Panc1 (cell line): ENCODE measurements around the gene NPTX1. TPM values are rescaled to one million over a fixed set of nuclear protein-coding genes. Genes with fewer than 3 reads are reported as not detected.

Experiments
- ATAC-seq: fragments of 200-7000 bp; cut with Tn5 transposase; 2 replicates; pipeline ENCODE4 v1.9.1; 2020; ENCODE audit warnings: mild to moderate bottlenecking, moderate library complexity
- BruUV-seq: library from RNA; stranded (reverse); fragments of 400-500 nt; replicated peaks from 2 replicates; lab custom pipeline; 2021; lab: Mats Ljungman, UMichigan
- CTCF ChIA-PET: fragments of 300-600 bp; sonication (Branson Sonifier 250); formaldehyde crosslinking; loops from one replicate; lab custom pipeline; 2022; ENCODE audit warnings: antibody characterized with exemption; lab: Charles Lee
- POLR2A ChIA-PET: fragments of 300-600 bp; sonication (Branson Sonifier 250); formaldehyde crosslinking; loops from one replicate; lab custom pipeline; 2022; ENCODE audit warnings: antibody characterized with exemption; lab: Charles Lee
- DNase-seq: peaks from one replicate; pipeline ENCODE4 v3.0.0-alpha.2; 2010; ENCODE audit warnings: low read depth, low spot score
- H3K27ac ChIP-seq: 2 replicates; pipeline ENCODE4 v1.5.1; 2011; ENCODE audit warnings: mild to moderate bottlenecking, low read length, inconsistent platforms
- H3K27me3 ChIP-seq: fragments of 200-500 bp; sonication (Bioruptor generic); 2 replicates; pipeline ENCODE4 v1.6.0; 2014; ENCODE audit warnings: low read length, inconsistent platforms; ENCODE audit not compliant: control insufficient read depth, insufficient read depth
- H3K36me3 ChIP-seq: fragments of 200-500 bp; sonication (Bioruptor generic); 2 replicates; pipeline ENCODE4 v1.5.1; 2014; ENCODE audit warnings: inconsistent platforms, mild to moderate bottlenecking, low read length, moderate library complexity; ENCODE audit not compliant: control insufficient read depth, insufficient read depth
- H3K4me1 ChIP-seq: 2 replicates; pipeline ENCODE4 v1.5.1; 2011; ENCODE audit warnings: inconsistent platforms, mild to moderate bottlenecking, low read length, moderate library complexity; ENCODE audit not compliant: control insufficient read depth, insufficient read depth
- H3K4me3 ChIP-seq, 2 experiments: 2 replicates each; pipeline ENCODE4 v1.5.1; 2011 to 2012; ENCODE audit warnings: low read depth in 2 of 2, low read length in 2 of 2, mild to moderate bottlenecking in 2 of 2, inconsistent platforms in 1 of 2, moderate library complexity in 1 of 2
- H3K9me3 ChIP-seq: fragments of 200-500 bp; sonication (Bioruptor generic); 2 replicates; pipeline ENCODE4 v1.5.1; 2014; ENCODE audit warnings: low read depth, mild to moderate bottlenecking, inconsistent platforms, low read length, moderate library complexity; ENCODE audit not compliant: control insufficient read depth, insufficient read depth
- CTCF ChIP-seq: fragments of 450-650 bp; IDR thresholded peaks from 2 replicates; pipeline ENCODE4 v1.5.1; 2017; ENCODE audit warnings: mild to moderate bottlenecking
- POLR2AphosphoS5 ChIP-seq: IDR thresholded peaks from 2 replicates; pipeline ENCODE4 v1.6.1; 2012; ENCODE audit warnings: mild to moderate bottlenecking, low read depth, low read length, moderate library complexity
- REST ChIP-seq, 2 experiments: IDR thresholded peaks; 2 replicates each; pipeline ENCODE4 v1.6.1; 2011 to 2012; ENCODE audit warnings: low read depth in 2 of 2, control low read depth in 1 of 2, low read length in 1 of 2, mild to moderate bottlenecking in 1 of 2, moderate library complexity in 1 of 2; ENCODE audit not compliant: insufficient read depth in 1 of 2
- SIN3A ChIP-seq: IDR thresholded peaks from 2 replicates; pipeline ENCODE4 v1.6.1; 2012; ENCODE audit warnings: low read depth, mild to moderate bottlenecking, low read length, moderate library complexity, borderline replicate concordance; ENCODE audit not compliant: insufficient read depth
- TCF7L2 ChIP-seq: IDR thresholded peaks from 2 replicates; pipeline ENCODE4 v1.6.1; 2011; ENCODE audit warnings: mild to moderate bottlenecking, low read depth, low read length, inconsistent platforms
- in situ Hi-C: cut with HindIII; loops from 2 replicates; pipeline ENCODE4 v1.10.0; 2016; ENCODE audit warnings: low sequenced_read_pairs, low pct_unique_long_range_greater_than_20kb
- intact Hi-C: fragments of 100-400 bp; cut with micrococcal nuclease; formaldehyde crosslinking; loops from one replicate; pipeline ENCODE4 v1.10.0; 2022; ENCODE audit not compliant: unreplicated experiment
- total RNA-seq: library from RNA; stranded (reverse); gene quantifications from one replicate; pipeline ENCODE4 v1.2.1, GENCODE V29; 2021; ENCODE audit not compliant: unreplicated experiment

Gene NPTX1
- total RNA-seq, 1 experiment from 2014 or later = 1.1 TPM

GRCh38 chr17:80481284-80482057 is 5.1 kb upstream of the NPTX1 start:
- Histone ChIP-seq H3K4me3 (no peak overlapping the region), H3K9me3 (no peaks in the 10 kb centered on the region), H3K27me3 (peaks cover 2% of the 10 kb centered on the region; the same call in 1 of the 2 replicates), H3K4me1 (no peaks in the 10 kb centered on the region), H3K27ac (no peak overlapping the region), H3K36me3 (no peaks in the 10 kb centered on the region)
- intact Hi-C loops (no loop called here), in situ Hi-C loops (no loop called here)
- TF ChIP-seq REST (IDR thresholded peaks at IDR 0.05; ENCODE audit: insufficient read depth in 1 of 2, low read depth in 2 of 2, low read length in 1 of 2) = no peak
- TF ChIP-seq TCF7L2 = no peak
- ChIA-PET POLR2A (no interaction called here), CTCF (interaction anchor here (0.6 kb wide), 2 partner anchors 81 to 562 kb away, joined by 3 read pairs; no protein-coding TSS in a partner anchor)
- no peak for DNase-seq
- ATAC-seq = no peak
- BruUV-seq = no TSS peak

GRCh38 chr17:80480248-80480647 is 3.8 kb upstream of the NPTX1 start:
- intact Hi-C loops = no loop called here
- in situ Hi-C loops = no loop called here
- H3K4me1 ChIP-seq = peaks cover 3% of the 10 kb centered on the region
- DNase-seq = no peak
- BruUV-seq = no TSS peak
- no peak for TF ChIP-seq TCF7L2
- TF ChIP-seq POLR2AphosphoS5 = no peak
- no peak for TF ChIP-seq SIN3A
- no peak for TF ChIP-seq REST (IDR thresholded peaks at IDR 0.05; ENCODE audit: insufficient read depth in 1 of 2, low read depth in 2 of 2, low read length in 1 of 2)
- no peak for TF ChIP-seq CTCF
- H3K4me3 ChIP-seq = no peak overlapping the region
- H3K9me3 ChIP-seq = no peaks in the 10 kb centered on the region
- no peak for ATAC-seq
- H3K36me3 ChIP-seq = no peaks in the 10 kb centered on the region
- ChIA-PET CTCF (no interaction called here), POLR2A (no interaction called here)
- no peak overlapping the region for H3K27ac ChIP-seq
- peaks cover 2% of the 10 kb centered on the region; the same call in 1 of the 2 replicates for H3K27me3 ChIP-seq
